GM18498 (cell line): ENCODE measurements around the gene AIF1L.

Experiments
- ATAC-seq: cut with Tn5 transposase; IDR thresholded peaks from one replicate; pipeline ENCODE4 v1.9.1; 2021; ENCODE audit warnings: mild to moderate bottlenecking, moderate library complexity; ENCODE audit not compliant: unreplicated experiment

The AIF1L gene

GRCh38 chr9:131161585-131161984 is 65.3 kb downstream of the AIF1L start:
- ATAC-seq: no peak

GRCh38 chr9:131162886-131163285 is 66.6 kb downstream of the AIF1L start:
- no peak for ATAC-seq

GRCh38 chr9:131165523-131165922 is 69.2 kb downstream of the AIF1L start:
- no peak for ATAC-seq

- no peak for ATAC-seq
These were observed 70.9 kb downstream of the AIF1L start for GRCh38 chr9:131167146-131167692.

- ATAC-seq: no peak
These were observed 71.6 kb downstream of the AIF1L start for GRCh38 chr9:131167936-131168335.

- ATAC-seq: no peak
These were observed 73.4 kb downstream of the AIF1L start for GRCh38 chr9:131169563-131170240.
